Inferior parietal cortex (tissue), 1 donor: ENCODE results near the gene RNASEH2A.

Source experiments
- DNase-seq: peaks from one replicate; pipeline ENCODE4 v3.0.0-alpha.2; 2016; ENCODE audit errors: extremely low spot score

Gene RNASEH2A

DNA sequence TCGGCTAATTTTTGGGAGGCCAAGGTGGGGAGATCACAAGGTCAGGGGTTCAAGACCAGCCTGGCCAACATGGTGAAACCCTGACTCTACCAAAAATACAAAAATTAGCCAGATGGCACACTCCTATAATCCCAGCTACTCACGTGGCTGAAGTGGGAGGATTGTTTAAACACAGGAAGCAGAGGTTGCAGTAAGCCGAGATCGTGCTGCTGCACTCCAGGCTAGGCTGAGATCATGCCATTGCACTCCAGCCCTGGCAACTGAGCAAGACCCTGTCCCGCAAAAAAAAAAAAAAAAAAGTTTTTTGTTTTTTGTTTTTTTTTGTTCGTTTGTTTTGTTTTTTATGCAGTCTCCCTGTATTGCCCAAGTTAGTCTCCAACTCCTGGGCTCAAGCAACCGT is 53.2 kb downstream of the RNASEH2A start:
- no peak for DNase-seq
